GM12865 (cell line): ENCODE measurements around the gene TRIO.

Source experiments
- DNase-seq: peaks from one replicate; pipeline ENCODE4 v3.0.0; 2010; ENCODE audit warnings: low read depth
- H3K4me3 ChIP-seq: 2 replicates; pipeline ENCODE4 v1.5.1; 2011; ENCODE audit warnings: mild to moderate bottlenecking, low read depth, low read length, control low read depth
- TF ChIP-seq, protein P1 (sequence below): IDR thresholded peaks from 2 replicates; pipeline ENCODE4 v1.5.1; 2011; ENCODE audit warnings: low read length, control low read depth, low read depth, inconsistent platforms; ENCODE audit not compliant: insufficient read depth; ENCODE audit errors: missing control alignments

The TRIO gene

DNA sequence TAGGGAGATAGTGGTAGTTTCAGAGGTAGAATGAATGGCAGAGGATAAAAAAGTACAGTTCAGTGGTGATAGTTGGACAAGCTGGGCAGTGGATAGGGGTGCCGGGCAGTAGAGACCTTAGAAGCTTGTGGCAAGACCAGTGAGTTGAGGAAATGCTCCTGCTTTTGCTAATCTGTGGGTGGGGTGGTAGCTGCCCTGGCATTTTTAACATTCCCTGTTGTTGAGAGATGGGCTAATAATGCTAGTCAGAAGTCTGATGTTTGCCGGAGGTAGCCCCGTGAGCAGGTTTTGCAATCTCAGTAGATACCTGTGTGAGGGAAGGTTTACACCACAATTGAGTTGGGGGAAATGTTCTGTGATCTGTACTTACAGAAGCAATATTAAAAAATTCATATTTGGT, 91.1 kb downstream of the TRIO start:
- H3K4me3 ChIP-seq, result no peak overlapping the region
- TF ChIP-seq, protein P1, sequence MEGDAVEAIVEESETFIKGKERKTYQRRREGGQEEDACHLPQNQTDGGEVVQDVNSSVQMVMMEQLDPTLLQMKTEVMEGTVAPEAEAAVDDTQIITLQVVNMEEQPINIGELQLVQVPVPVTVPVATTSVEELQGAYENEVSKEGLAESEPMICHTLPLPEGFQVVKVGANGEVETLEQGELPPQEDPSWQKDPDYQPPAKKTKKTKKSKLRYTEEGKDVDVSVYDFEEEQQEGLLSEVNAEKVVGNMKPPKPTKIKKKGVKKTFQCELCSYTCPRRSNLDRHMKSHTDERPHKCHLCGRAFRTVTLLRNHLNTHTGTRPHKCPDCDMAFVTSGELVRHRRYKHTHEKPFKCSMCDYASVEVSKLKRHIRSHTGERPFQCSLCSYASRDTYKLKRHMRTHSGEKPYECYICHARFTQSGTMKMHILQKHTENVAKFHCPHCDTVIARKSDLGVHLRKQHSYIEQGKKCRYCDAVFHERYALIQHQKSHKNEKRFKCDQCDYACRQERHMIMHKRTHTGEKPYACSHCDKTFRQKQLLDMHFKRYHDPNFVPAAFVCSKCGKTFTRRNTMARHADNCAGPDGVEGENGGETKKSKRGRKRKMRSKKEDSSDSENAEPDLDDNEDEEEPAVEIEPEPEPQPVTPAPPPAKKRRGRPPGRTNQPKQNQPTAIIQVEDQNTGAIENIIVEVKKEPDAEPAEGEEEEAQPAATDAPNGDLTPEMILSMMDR, result no peak
- DNase-seq, result no peak

DNA sequence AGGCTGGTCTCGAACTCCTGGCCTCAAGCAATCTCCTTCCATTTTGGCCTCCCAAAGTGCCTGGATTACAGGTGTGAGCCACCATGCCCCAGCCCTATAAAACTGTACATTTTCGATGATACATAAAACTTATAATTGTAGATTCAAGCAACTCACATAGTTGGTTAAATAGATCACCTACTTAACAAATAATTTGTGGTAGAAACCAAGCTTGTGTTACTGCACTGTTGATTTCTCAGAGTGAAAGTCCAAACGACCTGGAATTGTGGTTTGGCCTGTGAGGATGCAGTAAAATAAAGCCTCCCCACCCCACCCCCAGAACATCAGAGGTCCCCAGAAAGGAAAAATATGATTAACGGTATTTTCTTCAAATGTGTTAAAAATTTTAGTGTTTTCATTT, 92.7 kb downstream of the TRIO start:
- H3K4me3 ChIP-seq, result no peak overlapping the region
- TF ChIP-seq, protein P1, result no peak
- DNase-seq, result no peak

DNA sequence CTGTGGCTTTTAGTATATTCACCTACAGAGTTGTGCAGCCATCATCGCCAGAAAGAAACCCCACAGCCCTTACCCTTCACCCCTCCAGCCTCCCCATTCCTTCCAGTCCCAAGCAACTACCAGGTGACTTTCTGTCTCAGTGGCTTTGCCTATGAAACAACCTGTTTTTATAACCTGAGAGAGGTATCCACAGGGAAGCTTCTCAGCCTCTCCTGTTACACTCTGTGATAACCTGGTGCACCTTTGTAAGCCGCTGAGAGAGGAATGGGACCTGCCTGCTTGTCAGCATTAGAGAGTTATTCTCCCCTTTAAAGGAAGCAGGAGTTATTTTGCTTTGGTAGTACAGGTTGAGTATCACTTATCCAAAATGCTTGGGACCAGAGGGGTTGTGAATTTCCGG, 93.6 kb downstream of the TRIO start:
- TF ChIP-seq, protein P1, result no peak
- no peak overlapping the region for H3K4me3 ChIP-seq
- DNase-seq, result no peak

DNA sequence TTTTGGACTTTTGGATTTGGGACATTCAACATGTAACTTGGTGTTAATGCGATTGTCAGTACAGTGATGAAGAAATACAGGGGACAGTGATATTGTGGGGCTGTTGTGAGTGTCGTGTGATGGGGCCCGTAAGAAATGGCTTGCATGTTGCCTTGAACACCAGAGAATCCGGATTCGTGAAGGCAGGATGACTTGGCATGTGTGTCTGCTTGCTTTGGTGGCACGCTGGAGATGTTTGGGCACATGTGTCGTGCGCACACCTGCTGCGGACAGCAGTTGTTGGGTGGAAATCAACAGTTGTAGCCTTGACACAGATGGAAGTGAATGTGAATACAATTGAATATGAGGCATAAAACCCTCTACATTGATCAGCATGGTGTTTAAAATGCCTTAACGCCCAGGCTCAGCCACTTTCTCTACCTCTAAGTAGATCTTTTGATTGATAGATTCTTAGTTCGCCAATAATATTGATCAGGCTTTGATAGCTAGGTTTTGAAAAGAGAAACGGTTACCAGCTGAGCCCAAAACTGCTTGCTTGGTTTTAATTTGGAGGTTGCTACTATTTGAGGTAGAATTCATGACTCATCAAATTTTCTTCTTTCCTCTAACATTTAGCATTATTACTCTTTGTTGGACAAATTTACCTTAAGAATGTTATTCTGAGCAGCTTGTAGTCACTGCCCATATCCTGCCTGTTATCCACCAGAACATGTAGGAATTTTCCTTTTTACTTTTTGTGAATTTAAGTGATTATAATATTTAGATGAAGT, 94.4 kb downstream of the TRIO start:
- TF ChIP-seq, protein P1, result no peak
- DNase-seq, result no peak
- H3K4me3 ChIP-seq, result no peak overlapping the region

DNA sequence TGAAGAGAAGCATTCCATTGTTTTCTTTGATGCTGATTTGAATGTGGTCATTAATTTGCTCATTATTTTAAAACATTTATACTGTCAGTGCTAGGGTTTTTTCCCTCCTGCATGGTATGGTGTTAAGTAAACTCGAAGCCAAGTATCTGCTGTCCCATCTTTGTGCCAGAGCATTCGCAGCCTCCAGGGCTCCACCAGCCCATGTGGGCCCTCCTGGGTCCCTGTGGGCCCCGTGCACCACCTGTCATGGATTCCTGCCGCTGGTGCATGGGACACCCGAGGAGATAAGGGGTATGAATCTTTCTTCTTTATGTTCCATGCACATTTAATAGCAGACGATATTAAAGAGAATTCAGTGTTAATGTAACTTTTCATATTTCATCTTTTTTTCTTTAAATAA, 95.1 kb downstream of the TRIO start:
- no peak for DNase-seq
- TF ChIP-seq, protein P1, result no peak
- no peak overlapping the region for H3K4me3 ChIP-seq

DNA sequence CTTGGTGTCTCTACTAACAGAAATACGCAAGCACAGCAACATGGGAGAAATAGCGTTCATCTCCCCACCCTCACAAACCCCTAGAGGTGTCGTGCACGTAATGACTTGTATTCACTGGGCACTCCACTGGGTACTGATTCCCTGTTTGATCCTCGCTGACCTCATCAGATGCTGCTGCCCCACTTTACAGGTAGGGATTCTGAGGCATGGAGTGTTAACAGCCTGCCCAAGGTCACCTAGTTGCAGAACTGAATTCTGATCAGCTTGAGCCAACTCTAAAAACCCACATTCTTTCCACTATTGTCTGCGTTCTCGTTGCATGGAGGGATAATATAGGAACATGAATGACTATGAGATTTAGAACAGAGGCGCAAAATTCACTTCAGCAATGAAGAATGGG, 96.3 kb downstream of the TRIO start:
- no peak for DNase-seq
- TF ChIP-seq, protein P1, result no peak
- no peak overlapping the region for H3K4me3 ChIP-seq

DNA sequence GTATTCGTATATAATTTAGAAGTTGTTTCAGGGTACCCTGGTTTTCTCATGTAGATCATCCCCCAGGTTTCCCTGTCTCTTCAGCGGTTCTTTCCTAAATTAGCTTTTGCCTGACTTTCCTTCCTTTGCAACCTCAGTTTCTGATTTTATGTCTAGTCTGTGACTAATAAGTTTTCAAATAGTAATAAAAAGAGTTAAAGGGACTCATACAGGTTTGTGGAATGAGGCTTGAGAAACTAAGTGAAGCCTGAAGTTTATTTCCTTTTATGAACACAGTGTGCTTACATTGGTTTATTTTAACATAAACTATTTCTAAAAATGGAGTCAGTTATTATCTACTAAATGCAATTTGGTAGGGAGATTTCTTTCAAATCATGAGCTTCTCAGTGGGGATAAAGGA, 96.8 kb downstream of the TRIO start:
- no peak overlapping the region for H3K4me3 ChIP-seq
- no peak for DNase-seq
- TF ChIP-seq, protein P1, result no peak
